ENCODE results near the gene WWP2. TPM values are rescaled to one million over a fixed set of nuclear protein-coding genes. Genes with fewer than 3 reads are reported as not detected.

The WWP2 gene
- total RNA-seq, 1 donor from 2014 or later: 39.9 TPM

- Mint-ChIP-seq H3K36me3 (ENCODE audit: low read depth) (peaks cover 1% of the 10 kb centered on the region), H3K9me3 (ENCODE audit: low read depth) (no peaks in the 10 kb centered on the region), H3K4me1 (ENCODE audit: low read depth) (peaks cover 41% of the 10 kb centered on the region), H3K27ac (ENCODE audit: unreplicated experiment) (peak overlapping the region; percentile 97), H3K27me3 (ENCODE audit: low read depth) (no peaks in the 10 kb centered on the region), H3K4me3 (ENCODE audit: unreplicated experiment) (peak overlapping the region; percentile 66)
- TF ChIP-seq CTCF (IDR thresholded peaks at IDR 0.05): no peak
- DNase-seq (ENCODE audit: low spot score): no peak
These were observed 155.6 kb downstream of the WWP2 start for GRCh38 chr16:69917739-69918138.

- Mint-ChIP-seq H3K27me3 (ENCODE audit: low read depth) (no peaks in the 10 kb centered on the region), H3K4me3 (ENCODE audit: unreplicated experiment) (peak overlapping the region; percentile 66), H3K9me3 (ENCODE audit: low read depth) (no peaks in the 10 kb centered on the region), H3K27ac (ENCODE audit: unreplicated experiment) (peak overlapping the region; percentile 97), H3K36me3 (ENCODE audit: low read depth) (peaks cover 1% of the 10 kb centered on the region), H3K4me1 (ENCODE audit: low read depth) (peaks cover 44% of the 10 kb centered on the region)
- DNase-seq (ENCODE audit: low spot score): no peak
- TF ChIP-seq CTCF (IDR thresholded peaks at IDR 0.05): no peak
These were observed 156.1 kb downstream of the WWP2 start for GRCh38 chr16:69918241-69918640.

GRCh38 chr16:69921127-69921526, 159.0 kb downstream of the WWP2 start:
- no peak overlapping the region for H3K4me3 Mint-ChIP-seq (ENCODE audit: unreplicated experiment)
- H3K9me3 Mint-ChIP-seq (ENCODE audit: low read depth): no peaks in the 10 kb centered on the region
- no peaks in the 10 kb centered on the region for H3K27me3 Mint-ChIP-seq (ENCODE audit: low read depth)
- peak overlapping the region; percentile 78 for H3K27ac Mint-ChIP-seq (ENCODE audit: unreplicated experiment)
- TF ChIP-seq CTCF (IDR thresholded peaks at IDR 0.05): no peak
- H3K36me3 Mint-ChIP-seq (ENCODE audit: low read depth): peaks cover 1% of the 10 kb centered on the region
- peaks cover 73% of the 10 kb centered on the region for H3K4me1 Mint-ChIP-seq (ENCODE audit: low read depth)
- DNase-seq (ENCODE audit: low spot score): no peak

- H3K4me3 Mint-ChIP-seq (ENCODE audit: unreplicated experiment): no peak overlapping the region
- peak overlapping the region; percentile 80 for H3K27ac Mint-ChIP-seq (ENCODE audit: unreplicated experiment)
- TF ChIP-seq CTCF (IDR thresholded peaks at IDR 0.05): no peak
- H3K4me1 Mint-ChIP-seq (ENCODE audit: low read depth): peaks cover 77% of the 10 kb centered on the region
- H3K27me3 Mint-ChIP-seq (ENCODE audit: low read depth): no peaks in the 10 kb centered on the region
- peaks cover 3% of the 10 kb centered on the region for H3K36me3 Mint-ChIP-seq (ENCODE audit: low read depth)
- DNase-seq (ENCODE audit: low spot score): no peak
- no peaks in the 10 kb centered on the region for H3K9me3 Mint-ChIP-seq (ENCODE audit: low read depth)
These were observed 160.1 kb downstream of the WWP2 start for GRCh38 chr16:69922200-69922599.

GRCh38 chr16:69924041-69924775, 162.1 kb downstream of the WWP2 start:
- TF ChIP-seq CTCF (IDR thresholded peaks at IDR 0.05): no peak
- Mint-ChIP-seq H3K27me3 (ENCODE audit: low read depth) (no peaks in the 10 kb centered on the region), H3K9me3 (ENCODE audit: low read depth) (no peaks in the 10 kb centered on the region), H3K4me3 (ENCODE audit: unreplicated experiment) (peak overlapping the region; percentile 79), H3K4me1 (ENCODE audit: low read depth) (peaks cover 77% of the 10 kb centered on the region), H3K36me3 (ENCODE audit: low read depth) (peaks cover 3% of the 10 kb centered on the region), H3K27ac (ENCODE audit: unreplicated experiment) (peak overlapping the region; percentile 97)
- DNase-seq (ENCODE audit: low spot score): no peak

All from chondrocyte (in vitro differentiated cells).